ENCODE measurements around the gene HES2. TPM values are rescaled to one million over a fixed set of nuclear protein-coding genes. Genes with fewer than 3 reads are reported as not detected.
A peak's percentile ranks its signal among the peaks of the same experiment; 100 is the strongest.

The HES2 gene
- total RNA-seq, 2 donors from 2014 or later, result not detected

DNA sequence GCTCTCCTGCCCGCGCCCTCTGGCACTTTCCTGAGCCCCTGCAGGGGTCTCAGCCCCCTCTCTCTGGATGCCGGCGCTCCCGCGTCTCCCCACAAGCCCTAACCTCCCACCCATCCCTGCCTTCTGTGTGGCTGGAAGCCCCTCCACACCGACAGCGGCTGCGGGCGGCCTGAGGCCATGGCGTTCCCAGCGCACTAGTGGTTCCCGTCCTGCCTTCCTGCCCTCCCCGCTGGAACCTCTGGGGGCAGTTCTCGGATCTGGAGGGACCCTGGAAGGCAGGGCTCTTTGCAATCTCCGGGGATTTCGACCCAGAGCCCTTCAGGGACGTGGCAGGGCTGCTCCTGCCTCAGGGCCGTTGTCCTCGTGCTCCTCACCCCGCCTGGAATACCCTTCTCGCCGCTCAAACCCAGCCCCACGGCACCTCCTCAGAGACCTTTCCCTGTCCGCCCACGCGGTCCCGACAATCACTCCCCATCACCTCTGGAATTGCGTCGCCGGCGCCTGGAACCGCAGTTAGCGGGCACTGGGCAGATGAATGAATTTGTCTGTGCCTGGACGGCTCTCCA is 4.4 kb upstream of the HES2 start:
- H3K4me1 Mint-ChIP-seq (ENCODE audit: low read depth in 2 of 2), result peaks cover 0 to 7% of the 10 kb centered on the region in 2 donors
- no peaks in the 10 kb centered on the region for H3K36me3 Mint-ChIP-seq
- ATAC-seq, result no peak
- H3K4me3 Mint-ChIP-seq, result no peak overlapping the region
- no peaks in the 10 kb centered on the region for H3K9me3 Mint-ChIP-seq
- H3K27ac Mint-ChIP-seq, result no peak overlapping the region
- peaks cover 14 to 22% of the 10 kb centered on the region in 2 donors for H3K27me3 Mint-ChIP-seq
- no peak for DNase-seq (ENCODE audit: low spot score)

DNA sequence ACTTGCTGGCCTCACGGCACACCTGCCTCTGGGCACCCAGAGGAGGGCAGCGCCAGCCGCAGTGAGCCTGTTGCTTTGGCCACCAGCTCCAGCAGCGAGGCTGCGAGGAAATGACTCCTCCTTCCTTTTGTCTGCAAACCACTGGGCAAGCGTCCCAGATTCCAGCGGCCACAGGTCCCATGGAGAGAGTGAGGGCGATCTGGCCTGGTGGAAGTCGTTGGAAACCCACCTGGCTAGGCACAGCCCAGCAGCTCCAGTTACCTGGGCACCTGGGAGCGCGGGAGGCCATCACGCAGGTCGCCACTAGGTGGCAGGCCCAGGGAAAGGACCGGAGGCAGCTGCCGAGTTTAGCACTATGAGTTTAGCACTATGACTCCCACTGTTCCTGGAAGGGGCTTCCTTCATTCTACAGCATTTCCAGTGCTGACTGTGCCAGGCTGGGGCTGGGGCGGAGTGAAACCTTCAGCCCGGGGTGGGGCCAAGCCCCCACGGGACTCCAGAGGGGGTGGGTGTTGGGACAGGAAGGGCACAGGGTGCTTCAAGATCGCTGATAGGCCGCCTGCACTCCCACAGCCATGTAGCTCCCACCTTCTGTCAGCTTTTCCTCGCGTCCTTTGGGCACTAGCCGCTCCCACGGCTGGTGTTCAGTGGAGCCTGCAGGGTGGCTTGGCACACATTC is 3.7 kb upstream of the HES2 start:
- no peak overlapping the region for H3K4me3 Mint-ChIP-seq
- no peaks in the 10 kb centered on the region for H3K36me3 Mint-ChIP-seq
- H3K27me3 Mint-ChIP-seq, result peaks cover 14 to 22% of the 10 kb centered on the region in 2 donors
- DNase-seq (ENCODE audit: low spot score) (peak; percentile 76), ATAC-seq (peak; percentile 52 to 61)
- no peaks in the 10 kb centered on the region for H3K9me3 Mint-ChIP-seq
- peaks cover 0 to 7% of the 10 kb centered on the region in 2 donors for H3K4me1 Mint-ChIP-seq (ENCODE audit: low read depth in 2 of 2)
- no peak overlapping the region for H3K27ac Mint-ChIP-seq

DNA sequence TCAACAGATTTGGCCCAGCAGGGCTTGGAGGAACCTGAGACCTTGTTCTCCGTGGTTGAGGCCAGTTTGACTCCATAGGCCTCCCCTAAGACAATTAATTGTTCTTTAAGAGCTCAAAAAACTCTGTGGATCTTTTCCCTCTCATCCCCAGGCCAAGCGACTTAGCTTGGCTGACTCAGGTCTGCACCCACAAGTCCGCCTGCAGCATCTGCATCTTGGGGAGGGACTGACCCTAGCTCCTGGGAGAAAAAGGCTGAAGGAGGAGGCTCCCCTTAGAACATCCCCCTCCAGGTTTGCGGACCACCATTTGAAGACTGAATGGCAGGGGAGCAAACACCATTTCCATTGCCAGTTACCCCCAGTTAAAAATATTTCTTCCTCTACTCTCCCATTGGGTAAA is 1.5 kb upstream of the HES2 start:
- H3K36me3 Mint-ChIP-seq, result no peaks in the 10 kb centered on the region
- DNase-seq (ENCODE audit: low spot score) (no peak), ATAC-seq (no peak)
- H3K4me1 Mint-ChIP-seq (ENCODE audit: low read depth in 2 of 2), result peaks cover 0 to 7% of the 10 kb centered on the region in 2 donors
- no peak overlapping the region for H3K27ac Mint-ChIP-seq
- peaks cover 14 to 30% of the 10 kb centered on the region in 2 donors for H3K27me3 Mint-ChIP-seq
- no peak overlapping the region for H3K4me3 Mint-ChIP-seq
- no peaks in the 10 kb centered on the region for H3K9me3 Mint-ChIP-seq

DNA sequence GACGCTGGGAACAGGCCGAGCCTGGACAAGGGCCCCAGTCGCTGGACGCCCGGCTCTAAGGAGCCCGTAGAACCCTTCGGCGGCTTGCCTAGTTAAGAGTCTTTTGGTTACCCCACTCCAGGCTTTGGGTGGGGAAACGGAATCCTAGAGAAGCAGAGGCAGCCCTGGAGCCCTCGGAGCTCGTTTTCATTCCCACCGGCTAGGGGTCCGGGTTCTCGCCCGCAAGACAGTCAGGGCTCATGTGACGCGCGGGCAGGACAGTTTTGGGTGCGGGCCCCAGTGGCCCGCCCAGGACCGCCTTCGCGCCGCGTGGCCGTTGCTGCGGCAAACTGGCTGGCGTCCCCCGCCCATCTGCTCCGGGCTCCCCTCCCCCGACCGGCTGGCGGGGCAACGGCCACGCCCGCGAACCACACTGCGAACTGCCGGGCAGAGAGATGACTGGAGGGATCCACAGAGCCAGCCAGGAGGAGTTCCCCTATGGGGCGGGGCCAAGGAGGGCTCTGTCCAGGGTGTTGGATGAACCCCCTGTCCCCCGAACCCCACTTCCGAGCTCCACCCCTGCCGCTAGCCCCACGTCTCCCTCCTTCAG is 829 bp upstream of the HES2 start:
- Mint-ChIP-seq H3K27ac (no peak overlapping the region), H3K4me3 (no peak overlapping the region), H3K9me3 (no peaks in the 10 kb centered on the region), H3K27me3 (peaks cover 14 to 37% of the 10 kb centered on the region in 2 donors), H3K36me3 (no peaks in the 10 kb centered on the region), H3K4me1 (ENCODE audit: low read depth in 2 of 2) (peaks cover 0 to 7% of the 10 kb centered on the region in 2 donors)
- ATAC-seq (peak; percentile 53 to 61), DNase-seq (ENCODE audit: low spot score) (no peak)

DNA sequence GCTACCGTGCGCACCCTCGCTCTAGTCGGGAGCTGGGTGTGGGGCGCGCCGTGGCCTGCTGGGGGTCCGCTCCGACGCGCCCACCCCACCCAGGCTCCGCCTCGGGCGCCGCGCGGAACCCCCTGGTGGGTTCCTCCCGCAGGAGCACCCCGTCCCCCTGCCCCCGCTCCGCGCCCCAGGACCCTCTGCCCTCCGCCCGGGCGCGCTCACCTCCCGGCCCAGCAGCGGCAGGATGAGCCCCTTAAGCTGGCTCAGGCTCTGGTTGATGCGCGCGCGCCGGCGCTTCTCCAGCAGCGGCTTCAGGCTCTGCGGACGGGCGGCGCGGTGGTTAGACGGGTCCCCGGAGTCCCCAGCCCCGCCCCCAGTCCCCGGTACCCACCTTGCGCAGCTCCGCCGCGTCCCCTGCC is 319 bp downstream of the HES2 start:
- ATAC-seq, result no peak
- DNase-seq (ENCODE audit: low spot score), result no peak
- Mint-ChIP-seq H3K9me3 (no peaks in the 10 kb centered on the region), H3K4me3 (no peak overlapping the region), H3K27me3 (peaks cover 16 to 44% of the 10 kb centered on the region in 2 donors), H3K4me1 (ENCODE audit: low read depth in 2 of 2) (peaks cover 0 to 10% of the 10 kb centered on the region in 2 donors), H3K27ac (no peak overlapping the region), H3K36me3 (no peaks in the 10 kb centered on the region)

DNA sequence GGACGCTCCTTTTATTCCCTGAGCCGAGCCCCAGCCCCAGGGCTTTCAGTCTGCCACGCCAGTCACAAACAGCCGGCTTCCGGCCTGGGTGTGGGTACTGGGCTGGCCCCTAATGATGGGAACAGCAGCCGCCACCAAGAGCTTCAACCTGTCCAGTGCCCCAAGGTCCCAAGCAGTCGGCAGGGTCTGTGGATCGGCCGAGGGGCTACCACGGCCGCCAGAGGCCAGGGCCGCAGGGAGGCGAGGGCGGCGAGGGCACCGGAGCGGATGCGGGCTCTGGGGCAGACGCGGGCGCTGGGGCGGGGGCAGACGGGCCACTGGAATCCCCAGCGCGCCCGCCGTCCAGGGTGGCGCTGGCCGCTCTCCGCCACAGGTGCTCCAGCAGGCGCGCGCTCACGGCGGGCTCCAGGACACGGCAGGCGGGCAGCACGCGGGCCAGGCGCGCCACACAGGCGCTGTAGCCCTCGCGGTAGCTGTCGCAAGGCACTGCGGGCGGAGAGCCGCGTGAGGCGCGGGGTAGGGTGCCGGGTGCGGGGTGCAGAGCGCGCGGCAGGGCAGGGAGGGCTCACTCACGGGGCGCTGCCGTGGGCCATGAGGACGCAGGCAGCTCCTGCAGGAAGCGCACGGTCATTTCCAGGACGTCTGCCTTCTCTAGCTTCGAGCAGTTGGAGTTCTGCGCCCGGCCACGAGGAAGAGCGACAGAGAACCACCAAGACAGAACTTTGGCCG is 887 bp downstream of the HES2 start:
- ATAC-seq, result no peak
- no peak for DNase-seq (ENCODE audit: low spot score)
- Mint-ChIP-seq H3K27me3 (peaks cover 14 to 41% of the 10 kb centered on the region in 2 donors), H3K9me3 (no peaks in the 10 kb centered on the region), H3K36me3 (no peaks in the 10 kb centered on the region), H3K27ac (no peak overlapping the region), H3K4me3 (no peak overlapping the region), H3K4me1 (ENCODE audit: low read depth in 2 of 2) (peaks cover 0 to 6% of the 10 kb centered on the region in 2 donors)

DNA sequence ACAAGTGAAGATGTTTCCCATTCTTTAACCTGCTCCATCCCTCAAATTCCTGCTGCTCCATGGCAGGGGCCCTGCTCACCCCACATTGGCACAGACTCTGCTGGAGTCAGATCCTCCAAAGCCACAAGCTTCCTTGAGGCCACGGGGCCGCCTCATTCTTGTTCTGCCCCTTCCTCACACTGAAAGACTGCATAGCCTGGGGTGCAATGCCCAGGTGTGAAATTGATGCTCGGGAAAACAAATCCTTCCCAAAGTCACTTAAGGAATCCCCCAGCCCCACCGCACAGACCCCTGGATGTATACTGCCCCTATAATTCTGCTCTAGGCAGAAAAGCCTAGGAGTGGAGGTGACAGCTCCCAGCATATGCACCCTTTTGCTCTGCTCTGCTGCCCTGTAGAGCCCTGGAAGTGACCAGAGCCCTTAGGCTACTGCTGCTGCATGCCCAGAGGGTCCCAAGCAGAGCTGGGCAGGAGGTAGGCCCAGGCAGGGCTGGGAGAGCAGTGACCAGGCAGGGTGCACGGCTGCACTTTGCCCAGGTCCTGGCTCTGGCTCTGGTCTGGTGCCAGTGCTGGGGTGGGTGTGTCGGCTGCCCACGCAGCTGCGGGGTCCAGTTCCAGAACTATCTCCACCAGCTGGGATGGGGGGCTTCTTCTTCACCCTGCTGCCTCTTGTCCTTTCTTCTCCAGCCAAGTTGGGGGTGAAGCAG is 1.6 kb downstream of the HES2 start:
- H3K4me3 Mint-ChIP-seq, result no peak overlapping the region

DNA sequence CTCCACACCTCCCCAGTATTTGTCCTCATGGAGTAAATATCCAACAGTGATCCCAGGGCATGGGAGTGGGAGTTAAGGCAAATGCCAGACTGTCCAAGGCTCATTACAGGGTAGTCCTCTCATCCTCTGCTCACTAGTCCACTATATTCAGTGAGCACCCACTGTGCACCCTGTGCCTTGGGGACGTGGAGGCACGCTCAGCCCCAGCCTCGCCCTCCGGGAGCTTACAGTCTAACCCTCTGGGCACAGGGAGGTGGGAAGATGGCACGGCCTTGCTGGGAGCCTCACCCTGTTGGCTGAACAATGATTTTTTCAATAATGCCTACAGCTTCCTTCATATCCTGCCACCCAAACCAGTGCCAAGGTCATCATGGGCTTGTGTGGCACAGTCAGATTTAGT is 2.8 kb downstream of the HES2 start:
- DNase-seq (ENCODE audit: low spot score), result no peak
- Mint-ChIP-seq H3K27ac (no peak overlapping the region), H3K4me1 (ENCODE audit: low read depth in 2 of 2) (peaks cover 0 to 5% of the 10 kb centered on the region in 2 donors), H3K4me3 (no peak overlapping the region), H3K27me3 (peaks cover 23 to 45% of the 10 kb centered on the region in 2 donors), H3K9me3 (no peaks in the 10 kb centered on the region), H3K36me3 (no peaks in the 10 kb centered on the region)
- no peak for ATAC-seq

More for the DNA sequence above, 1.6 kb downstream of the HES2 start:
- DNase-seq (ENCODE audit: low spot score) (no peak), ATAC-seq (no peak)
- no peaks in the 10 kb centered on the region for H3K36me3 Mint-ChIP-seq
- H3K27me3 Mint-ChIP-seq, result peaks cover 16 to 41% of the 10 kb centered on the region in 2 donors
- peaks cover 0 to 5% of the 10 kb centered on the region in 2 donors for H3K4me1 Mint-ChIP-seq (ENCODE audit: low read depth in 2 of 2)
- H3K27ac Mint-ChIP-seq, result no peak overlapping the region
- no peaks in the 10 kb centered on the region for H3K9me3 Mint-ChIP-seq

DNA sequence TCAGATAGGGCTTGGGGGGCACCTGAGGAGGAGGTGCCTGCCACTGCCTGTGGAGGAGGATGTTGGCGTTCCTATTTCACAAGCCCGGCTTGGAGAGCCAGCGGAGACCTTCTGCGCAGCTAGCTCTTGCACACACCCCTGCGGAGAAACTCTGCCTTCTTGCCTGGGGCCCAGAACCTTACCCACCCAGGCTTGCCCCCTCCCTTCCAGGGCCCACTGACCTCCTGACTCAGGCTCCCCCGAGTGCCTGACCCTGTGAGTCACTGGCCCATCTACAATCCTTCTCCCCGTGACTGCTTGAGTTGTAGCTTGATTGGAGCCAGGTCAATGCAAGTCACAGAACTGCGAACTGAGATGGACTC is 3.4 kb downstream of the HES2 start:
- Mint-ChIP-seq H3K4me1 (ENCODE audit: low read depth in 2 of 2) (peaks cover 0 to 5% of the 10 kb centered on the region in 2 donors), H3K9me3 (no peaks in the 10 kb centered on the region), H3K4me3 (no peak overlapping the region), H3K27ac (no peak overlapping the region), H3K36me3 (no peaks in the 10 kb centered on the region), H3K27me3 (peaks cover 16 to 39% of the 10 kb centered on the region in 2 donors)
- DNase-seq (ENCODE audit: low spot score) (no peak), ATAC-seq (no peak)

DNA sequence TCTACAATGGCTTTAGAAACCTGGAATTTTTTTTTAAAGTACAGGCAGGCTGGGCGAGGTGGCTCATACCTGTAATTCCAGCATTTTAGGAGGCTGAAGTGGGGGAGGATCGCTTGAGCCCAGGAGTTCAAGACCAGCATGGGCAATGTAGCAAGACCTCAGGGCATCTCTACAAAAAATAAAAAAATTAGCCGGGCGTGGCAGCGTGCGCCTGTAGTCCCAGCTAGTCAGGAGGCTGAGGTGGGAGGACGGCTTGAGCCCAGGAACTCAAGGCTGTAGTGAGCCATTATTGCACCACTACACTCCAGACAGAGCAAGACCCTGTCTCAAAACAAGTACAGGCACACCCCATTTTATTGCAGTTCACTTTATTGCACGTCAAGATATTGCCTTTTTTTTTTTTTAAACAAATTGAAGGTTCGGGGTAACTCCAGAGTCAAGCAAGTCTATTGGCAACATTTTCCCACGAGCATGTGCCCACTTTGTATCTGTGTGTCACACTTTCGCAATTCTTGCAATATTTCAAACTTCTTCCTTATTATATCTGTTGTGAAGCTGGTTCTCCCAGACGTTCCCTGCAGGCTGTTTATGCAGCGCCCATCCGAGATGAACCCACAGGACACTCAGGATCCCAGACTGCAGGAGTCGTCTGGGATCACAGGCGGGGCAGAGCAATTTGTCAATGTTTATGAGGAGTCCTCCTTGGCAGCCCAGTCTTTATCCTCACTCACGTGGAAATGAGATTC is 4.7 kb downstream of the HES2 start:
- peaks cover 0 to 5% of the 10 kb centered on the region in 2 donors for H3K4me1 Mint-ChIP-seq (ENCODE audit: low read depth in 2 of 2)
- DNase-seq (ENCODE audit: low spot score) (no peak), ATAC-seq (no peak)
- H3K36me3 Mint-ChIP-seq, result no peaks in the 10 kb centered on the region
- no peaks in the 10 kb centered on the region for H3K9me3 Mint-ChIP-seq
- no peak overlapping the region for H3K27ac Mint-ChIP-seq
- peaks cover 21 to 43% of the 10 kb centered on the region in 2 donors for H3K27me3 Mint-ChIP-seq
- H3K4me3 Mint-ChIP-seq, result no peak overlapping the region

DNA sequence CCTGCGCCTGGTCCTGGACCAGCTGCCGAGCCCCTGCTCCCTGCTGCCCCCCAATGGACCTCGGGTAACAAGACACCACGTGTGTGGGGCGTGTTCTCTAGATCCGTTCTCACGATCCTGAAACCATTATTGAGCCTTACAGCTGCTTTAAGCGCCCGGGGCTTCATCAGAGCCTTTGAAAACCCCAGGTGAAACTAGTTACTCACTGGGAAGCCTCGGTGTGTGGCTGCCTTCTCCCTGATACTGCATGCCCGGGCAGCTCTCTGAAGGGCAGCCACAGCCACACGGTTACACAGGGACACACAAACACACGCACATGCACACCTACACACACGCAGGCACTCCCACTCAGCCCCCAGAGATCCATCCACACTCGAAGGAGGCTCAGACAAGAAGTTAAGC is 5.3 kb downstream of the HES2 start:
- Mint-ChIP-seq H3K27ac (no peak overlapping the region), H3K27me3 (peaks cover 23 to 43% of the 10 kb centered on the region in 2 donors), H3K36me3 (no peaks in the 10 kb centered on the region), H3K9me3 (no peaks in the 10 kb centered on the region), H3K4me1 (ENCODE audit: low read depth in 2 of 2) (peaks cover 0 to 5% of the 10 kb centered on the region in 2 donors), H3K4me3 (no peak overlapping the region)
- ATAC-seq (peak; percentile 56 to 75), DNase-seq (ENCODE audit: low spot score) (no peak)

DNA sequence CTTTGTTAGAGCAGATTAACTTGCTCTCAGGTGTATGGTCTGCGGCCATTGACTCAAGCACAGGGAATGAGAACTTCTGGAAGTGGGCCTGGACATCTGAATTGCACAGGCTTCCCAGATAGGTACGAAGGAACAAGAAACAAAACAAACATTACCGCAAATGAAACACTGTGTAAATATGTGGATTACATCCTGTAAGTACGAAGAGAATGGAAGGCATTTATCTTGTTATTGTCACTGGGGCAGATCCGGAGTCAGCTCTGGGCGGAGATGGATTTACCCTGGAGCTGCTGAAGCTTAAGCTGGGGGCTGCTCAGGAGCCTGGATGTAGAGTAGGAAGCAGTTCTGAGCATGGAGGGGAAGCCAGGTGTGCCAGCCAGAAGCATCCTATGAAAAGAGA is 6.8 kb downstream of the HES2 start:
- H3K27me3 Mint-ChIP-seq, result peaks cover 23 to 45% of the 10 kb centered on the region in 2 donors
- DNase-seq (ENCODE audit: low spot score), result no peak
- no peaks in the 10 kb centered on the region for H3K36me3 Mint-ChIP-seq
- H3K4me1 Mint-ChIP-seq (ENCODE audit: low read depth in 2 of 2), result peaks cover 0 to 5% of the 10 kb centered on the region in 2 donors
- H3K4me3 Mint-ChIP-seq, result no peak overlapping the region
- H3K9me3 Mint-ChIP-seq, result no peaks in the 10 kb centered on the region
- H3K27ac Mint-ChIP-seq, result no peak overlapping the region
- no peak for ATAC-seq
